ENCODE data around the gene DLGAP1.

- TF ChIP-seq SUZ12 (IDR thresholded peaks at IDR 0.05; ENCODE audit: extremely low read depth, insufficient read depth, insufficient read length): no peak
- TF ChIP-seq YY1 (IDR thresholded peaks at IDR 0.05; ENCODE audit: insufficient read depth, insufficient read length): no peak
- no peak for TF ChIP-seq ZNF274 (IDR thresholded peaks at IDR 0.05; ENCODE audit: low read depth, low read length)
These were observed 593.6 kb downstream of the DLGAP1 start for GRCh38 chr18:3861495-3861894.
